PC-9 (cell line): Measurements from ENCODE around the gene ASGR2.

Experiments used
- CTCF ChIP-seq: fragments of 200-600 bp; sonication (generic); conservative IDR thresholded peaks from 2 replicates; pipeline ENCODE4 v1.6.1; 2017; ENCODE audit warnings: mixed run types, antibody characterized with exemption, mild to moderate bottlenecking, moderate library complexity
- EZH2 ChIP-seq: fragments of 200-600 bp; sonication (generic); IDR thresholded peaks from 2 replicates; pipeline ENCODE4 v1.8.0; 2017; ENCODE audit warnings: antibody characterized with exemption, low read depth

- TF ChIP-seq EZH2, result no peak
- no peak for TF ChIP-seq CTCF
Observed at GRCh38 chr17:7107012-7107754, 7.4 kb downstream of the ASGR2 start.
